OCI-M2 (cell line): ENCODE results near the gene AK5.

Experiments
- DNase-seq: peaks from one replicate; lab custom pipeline; 2025; ENCODE audit not compliant: unreplicated experiment; lab: John Stamatoyannopoulos, UW

Gene AK5

GRCh38 chr1:77281491-77282186, at the start of gene AK5:
TSS of gene AK5 (plus strand) at chr1:77282019. CDS start at chr1:77282314, 295 bp downstream.
- DNase-seq = no peak

- DNase-seq = no peak
These were observed 49.0 kb upstream of the AK5 start for GRCh38 chr1:77232829-77233228.

- DNase-seq = no peak
These were observed 47.7 kb upstream of the AK5 start for GRCh38 chr1:77234096-77234495.

- DNase-seq = no peak
These were observed 46.9 kb upstream of the AK5 start for GRCh38 chr1:77234943-77235342.

- no peak for DNase-seq
These were observed 43.4 kb upstream of the AK5 start for GRCh38 chr1:77238462-77238861.

- no peak for DNase-seq
These were observed 42.5 kb upstream of the AK5 start for GRCh38 chr1:77239311-77239710.

- DNase-seq = no peak
These were observed 36.0 kb upstream of the AK5 start for GRCh38 chr1:77245830-77246229.

GRCh38 chr1:77250126-77250525, 31.7 kb upstream of the AK5 start:
- DNase-seq = no peak

- no peak for DNase-seq
These were observed 28.6 kb upstream of the AK5 start for GRCh38 chr1:77253211-77253610.

- DNase-seq = no peak
These were observed 18.1 kb upstream of the AK5 start for GRCh38 chr1:77263708-77264107.

- no peak for DNase-seq
These were observed 16.6 kb upstream of the AK5 start for GRCh38 chr1:77265180-77265579.

GRCh38 chr1:77267035-77267434, 14.8 kb upstream of the AK5 start:
- no peak for DNase-seq

- no peak for DNase-seq
These were observed 9.8 kb upstream of the AK5 start for GRCh38 chr1:77271852-77272580.

- no peak for DNase-seq
These were observed 7.9 kb upstream of the AK5 start for GRCh38 chr1:77273891-77274290.

- DNase-seq = no peak
These were observed 6.6 kb upstream of the AK5 start for GRCh38 chr1:77275194-77275593.

GRCh38 chr1:77276941-77277340, 4.9 kb upstream of the AK5 start:
- DNase-seq = no peak

GRCh38 chr1:77279929-77280328, 1.9 kb upstream of the AK5 start:
- no peak for DNase-seq

GRCh38 chr1:77280962-77281361, 857 bp upstream of the AK5 start:
- DNase-seq = no peak

GRCh38 chr1:77282187-77282865, 507 bp downstream of the AK5 start:
- DNase-seq = no peak

GRCh38 chr1:77282866-77283539, 1.2 kb downstream of the AK5 start:
- DNase-seq = no peak

- DNase-seq = no peak
These were observed 2.0 kb downstream of the AK5 start for GRCh38 chr1:77283701-77284425.
